Sigmoid colon (tissue), 3 donors: Measurements from ENCODE around the gene GAN.

Experiments used
- CTCF ChIP-seq, 4 experiments: fragments of 450-650 bp in 3 of 4; fragments of 200-600 bp in 1 of 4; IDR thresholded peaks; one replicate each; pipeline ENCODE4 v1.5.1; 2016 to 2019; ENCODE audit warnings: antibody characterized with exemption in 4 of 4, mild to moderate bottlenecking in 3 of 4, moderate library complexity in 2 of 4
- POLR2A ChIP-seq, 2 donors: fragments of 450-650 bp; IDR thresholded peaks; one replicate each; pipeline ENCODE4 v1.6.1; 2016; ENCODE audit warnings: antibody characterized with exemption in 2 of 2, mild to moderate bottlenecking in 2 of 2, moderate library complexity in 2 of 2

- TF ChIP-seq CTCF (IDR thresholded peaks at IDR 0.05), result no peak
- TF ChIP-seq POLR2A (IDR thresholded peaks at IDR 0.05), result no peak
Measured at GRCh38 chr16:81324808-81325207, 10.0 kb downstream of the GAN start.
